Activated CD8-positive, alpha-beta memory T cell treated with anti-CD3 and anti-CD28 coated beads, Interleukin-2, amount 50 U/mL, for 1 hour (primary cell): ENCODE measurements around the gene SPRR2A.
"Not testable (repeated sequence)": the region's sequence is repeated elsewhere in the genome, so short reads cannot be mapped to it uniquely, and the experiment has no call there.

Experiments used
- DNase-seq: peaks from one replicate; pipeline ENCODE4 v3.0.0-alpha.2; 2020; ENCODE audit errors: extremely low read depth

SPRR2A gene

GRCh38 chr1:153025797-153026196, 31.5 kb downstream of the SPRR2A start:
- no peak for DNase-seq

DNA sequence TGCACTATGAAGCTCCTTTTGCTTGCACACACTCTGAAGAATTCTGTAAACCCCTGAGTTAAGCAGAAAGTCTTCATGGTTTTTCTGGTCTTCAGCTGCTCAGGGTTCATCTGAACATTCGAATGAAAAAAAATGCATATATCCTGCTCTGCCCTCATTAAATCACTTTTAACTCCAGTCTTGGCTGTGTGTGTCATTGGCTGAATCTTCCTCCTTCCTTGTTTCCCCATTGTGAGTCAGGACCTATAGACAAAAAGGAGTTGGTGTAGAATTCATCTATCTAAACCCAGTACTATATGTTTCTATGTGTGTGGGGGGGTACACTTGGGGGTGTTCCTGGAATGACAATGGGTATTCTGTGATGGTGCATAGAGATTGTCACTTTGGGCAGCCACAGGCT, 32.9 kb downstream of the SPRR2A start:
- no peak for DNase-seq

DNA sequence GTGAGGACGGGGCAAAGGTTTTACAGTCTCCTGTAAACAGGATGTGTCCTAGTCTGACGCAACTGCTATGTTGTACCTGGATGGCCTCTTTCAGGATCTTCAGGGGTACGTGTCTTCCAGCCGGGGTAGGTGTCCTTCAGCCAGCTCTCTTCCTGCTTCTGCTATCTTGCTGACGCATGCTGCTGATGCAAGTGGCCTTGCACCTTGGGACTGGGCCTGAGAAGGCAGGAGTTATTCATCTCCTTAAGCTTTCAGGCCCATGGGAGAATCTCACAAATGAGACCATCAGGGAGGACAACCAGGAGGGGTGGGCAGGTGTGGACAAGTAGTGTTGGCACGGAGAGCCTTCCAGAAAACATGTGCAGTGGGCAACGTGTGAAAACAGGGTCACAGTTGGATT, 34.2 kb downstream of the SPRR2A start:
- no peak for DNase-seq

DNA sequence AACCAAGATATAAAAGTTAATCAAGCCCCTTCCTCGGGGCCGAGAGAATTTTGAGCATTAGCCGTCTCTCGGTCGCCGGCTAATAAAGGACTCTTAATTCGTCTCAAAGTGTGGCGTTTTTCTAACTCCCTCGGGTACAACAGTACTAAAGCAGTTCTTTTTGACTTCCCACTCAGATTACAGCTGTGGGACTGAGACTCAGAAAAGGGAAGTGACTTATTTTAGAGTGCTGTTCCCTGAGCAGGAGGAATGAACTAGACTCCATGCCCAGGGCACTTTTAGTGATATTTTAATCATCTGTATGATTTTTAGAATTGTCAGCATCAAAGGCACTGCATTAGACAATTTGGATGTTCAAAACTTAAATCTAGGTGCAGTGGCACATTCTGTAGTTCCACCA, 35.0 kb downstream of the SPRR2A start:
- not testable (repeated sequence) for DNase-seq

DNA sequence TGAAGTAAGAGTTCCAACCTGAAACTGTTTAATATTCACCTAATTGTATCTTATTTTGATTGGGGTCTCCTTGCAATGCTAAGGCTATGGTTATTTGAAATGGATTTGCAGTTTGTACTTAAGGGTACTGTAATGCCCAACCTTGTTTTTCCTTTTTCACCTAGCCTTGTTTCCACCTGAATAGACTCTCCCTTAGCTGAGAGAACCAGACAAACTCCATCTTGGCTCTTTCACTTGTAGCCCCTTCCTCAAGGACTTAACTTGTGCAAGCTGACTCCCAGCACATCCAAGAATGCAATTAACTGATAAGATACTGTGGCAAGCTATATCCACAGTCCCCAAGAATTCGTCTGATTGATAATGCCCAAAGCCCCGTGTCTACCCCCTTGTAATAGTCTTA, 35.5 kb downstream of the SPRR2A start:
- DNase-seq: not testable (repeated sequence)

- DNase-seq: not testable (repeated sequence)
Observed at GRCh38 chr1:153011235-153011758, 46.0 kb downstream of the SPRR2A start.
